K562 (cell line): Measurements from ENCODE around the gene NDST4.

Source experiments
- DNMT1 ChIP-seq: fragments of 450-650 bp; IDR thresholded peaks from 2 replicates; pipeline ENCODE4 v1.6.1; 2016; ENCODE audit warnings: antibody characterized with exemption, mild to moderate bottlenecking
- POLR2AphosphoS5 ChIP-seq: IDR thresholded peaks from 2 replicates; pipeline ENCODE4 v1.6.1; 2011; ENCODE audit warnings: mild to moderate bottlenecking, low read depth, low read length, moderate library complexity; ENCODE audit not compliant: control insufficient read depth, insufficient read depth
- RFX5 ChIP-seq: IDR thresholded peaks from 2 replicates; pipeline ENCODE4 v1.6.1; 2011; ENCODE audit warnings: low read depth, mild to moderate bottlenecking, improper control_type of control experiment, low read length
- SMAD1 ChIP-seq: fragments of 150-350 bp; IDR thresholded peaks from 2 replicates; pipeline ENCODE4 v1.6.1; 2014; ENCODE audit warnings: low read length, low read depth; ENCODE audit not compliant: partially characterized antibody
- TF ChIP-seq, protein P1 (sequence below): sonication (generic); formaldehyde crosslinking; IDR thresholded peaks from 2 replicates; pipeline ENCODE4 v1.5.0; 2020; ENCODE audit warnings: missing genetic modification reagents
- TF ChIP-seq, protein P2 (sequence below), 3 experiments: IDR thresholded peaks in 2 of 3; conservative IDR thresholded peaks in 1 of 3; 2 replicates each; pipeline ENCODE4 v1.5.1; 2011 to 2012; ENCODE audit warnings: low read length in 3 of 3, mild to moderate bottlenecking in 3 of 3, control low read depth in 2 of 3, improper control_type of control experiment in 1 of 3, inconsistent platforms in 1 of 3, low read depth in 1 of 3, mixed read lengths in 1 of 3, moderate library complexity in 1 of 3; ENCODE audit not compliant: insufficient read depth in 2 of 3

DNA sequence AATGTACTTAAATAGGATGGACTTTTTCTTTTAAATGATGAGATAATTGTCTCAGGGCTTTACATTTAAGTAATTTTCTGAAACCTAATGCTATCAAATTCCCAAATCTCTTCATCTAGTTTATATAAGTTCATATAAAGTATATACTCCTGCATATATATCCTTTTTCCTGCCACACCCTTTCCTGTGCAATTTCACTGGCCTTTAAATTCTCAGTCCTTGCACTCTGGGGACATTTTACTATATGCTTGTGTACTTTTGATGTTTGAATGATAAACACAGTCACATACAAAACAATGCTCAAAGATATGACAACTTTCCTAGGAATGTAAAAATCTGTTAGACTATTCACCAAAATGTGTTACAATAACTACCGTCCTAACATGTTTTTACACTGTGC, 60.1 kb downstream of the NDST4 start:
- TF ChIP-seq, protein P1, sequence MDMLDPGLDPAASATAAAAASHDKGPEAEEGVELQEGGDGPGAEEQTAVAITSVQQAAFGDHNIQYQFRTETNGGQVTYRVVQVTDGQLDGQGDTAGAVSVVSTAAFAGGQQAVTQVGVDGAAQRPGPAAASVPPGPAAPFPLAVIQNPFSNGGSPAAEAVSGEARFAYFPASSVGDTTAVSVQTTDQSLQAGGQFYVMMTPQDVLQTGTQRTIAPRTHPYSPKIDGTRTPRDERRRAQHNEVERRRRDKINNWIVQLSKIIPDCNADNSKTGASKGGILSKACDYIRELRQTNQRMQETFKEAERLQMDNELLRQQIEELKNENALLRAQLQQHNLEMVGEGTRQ (CRISPR knock-in tag): no peak
- TF ChIP-seq, protein P2, sequence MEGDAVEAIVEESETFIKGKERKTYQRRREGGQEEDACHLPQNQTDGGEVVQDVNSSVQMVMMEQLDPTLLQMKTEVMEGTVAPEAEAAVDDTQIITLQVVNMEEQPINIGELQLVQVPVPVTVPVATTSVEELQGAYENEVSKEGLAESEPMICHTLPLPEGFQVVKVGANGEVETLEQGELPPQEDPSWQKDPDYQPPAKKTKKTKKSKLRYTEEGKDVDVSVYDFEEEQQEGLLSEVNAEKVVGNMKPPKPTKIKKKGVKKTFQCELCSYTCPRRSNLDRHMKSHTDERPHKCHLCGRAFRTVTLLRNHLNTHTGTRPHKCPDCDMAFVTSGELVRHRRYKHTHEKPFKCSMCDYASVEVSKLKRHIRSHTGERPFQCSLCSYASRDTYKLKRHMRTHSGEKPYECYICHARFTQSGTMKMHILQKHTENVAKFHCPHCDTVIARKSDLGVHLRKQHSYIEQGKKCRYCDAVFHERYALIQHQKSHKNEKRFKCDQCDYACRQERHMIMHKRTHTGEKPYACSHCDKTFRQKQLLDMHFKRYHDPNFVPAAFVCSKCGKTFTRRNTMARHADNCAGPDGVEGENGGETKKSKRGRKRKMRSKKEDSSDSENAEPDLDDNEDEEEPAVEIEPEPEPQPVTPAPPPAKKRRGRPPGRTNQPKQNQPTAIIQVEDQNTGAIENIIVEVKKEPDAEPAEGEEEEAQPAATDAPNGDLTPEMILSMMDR (IDR thresholded peaks at IDR 0.05 in 2 of 3, conservative IDR thresholded peaks at IDR 0.05 in 1 of 3; ENCODE audit: insufficient read depth in 2 of 3, low read depth in 1 of 3, low read length in 3 of 3): no peak
- no peak for TF ChIP-seq RFX5
- no peak for TF ChIP-seq POLR2AphosphoS5
- TF ChIP-seq SMAD1: no peak
- TF ChIP-seq DNMT1: no peak
